M059J (cell line): Measurements from ENCODE around the gene MSANTD1. TPM values are rescaled to one million over a fixed set of nuclear protein-coding genes. Genes with fewer than 3 reads are reported as not detected.

Experiments used
- DNase-seq: peaks from one replicate; pipeline ENCODE4 v3.0.0-alpha.2; 2012; ENCODE audit warnings: low read depth
- total RNA-seq: library from RNA; depleted of rRNA; stranded (reverse); fragments of >200 nt; shearing (Covaris generic); gene quantifications from 2 replicates; pipeline ENCODE4 v1.2.3, GENCODE V29; 2014; rRNA removed

MSANTD1 gene
- total RNA-seq, 1 experiment from 2014 or later = 0.10 TPM

DNA sequence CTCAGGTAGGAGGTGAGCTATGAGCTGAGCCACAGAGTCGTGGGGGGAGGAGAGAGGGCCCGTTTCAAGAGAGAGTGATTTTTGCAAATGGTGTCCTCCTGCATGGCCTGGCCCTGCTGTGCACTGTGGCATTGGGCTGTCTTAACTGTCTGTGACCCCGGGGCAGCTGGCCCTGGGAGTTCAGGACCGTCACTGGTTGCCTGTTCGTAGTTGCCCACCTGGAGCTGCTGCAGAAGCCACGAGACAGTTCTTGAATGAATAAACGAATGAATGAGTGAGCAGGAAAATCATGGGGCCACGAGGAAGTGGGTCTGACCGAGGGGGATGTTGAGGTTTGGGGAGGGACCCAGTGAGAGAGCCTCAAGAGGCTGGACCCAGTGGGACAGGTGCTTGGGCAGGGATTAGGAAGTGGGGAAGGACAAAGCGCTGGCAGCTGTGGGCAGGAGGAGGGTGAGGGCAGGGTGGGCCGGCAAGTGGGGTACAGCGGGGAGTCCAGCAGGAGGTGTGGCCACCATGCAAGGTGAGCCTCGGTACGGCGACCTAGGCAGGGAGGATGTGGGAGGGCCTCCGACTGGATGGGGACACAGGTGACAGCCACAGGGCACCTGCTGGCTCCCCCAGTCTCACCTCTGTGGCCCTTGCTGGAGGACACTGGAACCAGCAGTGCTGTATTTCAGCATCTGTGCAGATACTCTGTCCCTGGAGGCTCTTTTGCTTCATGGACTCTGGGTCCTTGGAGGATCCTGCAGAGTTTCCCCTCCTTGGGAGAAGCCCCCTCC lies 54.0 kb downstream of the MSANTD1 start:
- DNase-seq = no peak

DNA sequence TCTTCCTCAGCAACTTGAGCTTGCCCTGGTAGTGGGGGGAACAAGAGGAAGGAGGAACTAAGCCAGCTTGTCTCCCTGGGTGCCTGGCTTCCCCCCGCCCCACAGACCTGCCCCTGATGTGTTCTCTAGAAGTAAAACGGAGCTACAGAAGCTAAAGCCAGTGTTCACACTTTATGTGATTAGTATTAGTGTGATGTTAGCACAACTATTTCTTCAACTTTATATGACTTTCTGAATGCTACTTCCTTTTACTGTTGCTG lies 54.5 kb downstream of the MSANTD1 start:
- no peak for DNase-seq

DNA sequence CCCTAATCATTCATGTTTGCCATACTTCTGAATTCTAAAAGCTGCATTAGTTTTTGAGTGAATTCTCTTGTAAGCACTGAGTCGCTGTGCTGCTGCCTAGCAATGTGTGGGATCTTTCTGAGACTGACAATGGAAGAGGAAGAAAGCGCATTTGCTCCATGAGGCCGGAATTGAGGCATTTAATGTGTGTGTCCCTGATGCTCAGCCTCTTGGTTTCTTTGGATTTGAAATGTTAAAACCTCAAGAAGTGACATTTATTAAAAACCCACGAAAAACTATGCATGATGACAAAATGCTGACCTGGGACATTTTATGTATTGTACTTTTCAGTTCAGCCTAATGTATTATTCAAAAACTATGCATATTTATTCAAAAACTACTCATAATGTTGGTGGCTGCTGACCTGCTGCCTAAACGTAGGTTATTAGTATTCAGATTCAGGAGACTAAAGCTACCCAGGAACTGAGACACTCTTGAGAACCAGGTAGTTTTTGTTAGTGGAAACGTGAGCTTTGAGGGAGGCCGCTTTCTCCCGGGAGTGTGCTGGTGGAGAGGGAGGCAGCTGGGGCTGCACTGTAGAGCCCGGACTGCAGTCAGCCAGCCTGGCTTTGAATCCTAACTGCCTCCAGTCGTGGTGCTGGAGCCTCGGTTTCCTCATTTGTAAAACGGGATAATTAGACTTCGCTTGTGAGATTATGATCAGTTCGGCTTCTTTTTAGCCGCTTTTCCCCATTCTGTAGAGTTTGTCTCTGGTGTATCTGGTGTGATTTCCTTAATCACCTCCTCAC lies 55.2 kb downstream of the MSANTD1 start:
- DNase-seq = no peak

- peak; percentile 32 for DNase-seq
Measured at GRCh38 chr4:3304831-3305609, 56.1 kb downstream of the MSANTD1 start.

DNA sequence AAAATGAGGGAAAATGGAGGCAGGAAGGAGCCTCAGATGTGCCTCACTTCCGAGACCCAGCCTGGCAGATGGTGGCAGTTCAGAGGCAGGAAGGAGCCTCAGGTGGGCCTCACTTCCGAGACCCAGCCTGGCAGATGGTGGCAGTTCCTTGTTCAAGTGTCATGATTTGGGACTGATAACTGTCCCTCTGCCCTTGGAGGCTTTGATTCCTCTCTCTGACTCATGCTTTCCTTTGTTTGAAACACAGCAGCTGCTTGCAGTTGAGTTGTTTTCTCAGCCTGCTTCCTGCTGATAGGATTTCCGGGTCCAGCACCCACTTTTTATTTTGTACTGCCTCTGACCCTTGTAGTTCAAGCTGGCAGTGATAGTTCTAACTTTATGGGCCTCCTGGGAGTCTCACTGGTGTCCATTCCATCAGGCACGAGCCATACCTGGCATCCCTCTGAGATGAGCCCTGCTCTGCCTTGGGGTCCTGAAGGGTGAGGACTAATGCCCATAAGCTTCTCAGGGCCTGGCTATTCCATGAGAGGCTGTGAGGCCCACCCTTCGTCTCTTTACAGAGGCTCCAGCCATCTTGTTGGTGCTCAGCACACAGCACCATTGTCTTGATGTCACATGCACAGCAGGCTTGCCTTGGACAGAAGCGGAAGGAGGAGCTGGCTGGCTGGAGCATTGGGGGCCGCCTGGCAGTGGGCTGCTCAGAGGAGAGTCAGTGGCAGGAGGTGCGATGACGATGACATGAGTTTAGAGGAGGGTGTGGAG lies 56.8 kb downstream of the MSANTD1 start:
- peak; percentile 71 for DNase-seq

Other genes starting within 250 kb of the MSANTD1 start
- not detected in 2 replicates for gene HTT-AS, start 174.6 kb upstream of the MSANTD1 start, total RNA-seq
- 14.2 and 46.2 TPM in 2 replicates for gene HTT, start 174.5 kb upstream of the MSANTD1 start, total RNA-seq
- 7.5 and 15.8 TPM in 2 replicates for gene RGS12, start 43.9 kb downstream of the MSANTD1 start, total RNA-seq
- not detected in 2 replicates for gene HGFAC, start 192.8 kb downstream of the MSANTD1 start, total RNA-seq
- 0.22 and 3.1 TPM in 2 replicates for gene DOK7, start 214.1 kb downstream of the MSANTD1 start, total RNA-seq